B cell (primary cell): ENCODE measurements around the gene TJP3. TPM values are rescaled to one million over a fixed set of nuclear protein-coding genes. Genes with fewer than 3 reads are reported as not detected.

Source experiments
- ATAC-seq: fragments of 200-7000 bp; cut with Tn5 transposase; one replicate; pipeline ENCODE4 v1.10.0; 2021; ENCODE audit warnings: low read depth, mild to moderate bottlenecking, moderate number of reproducible peaks, moderate library complexity
- CTCF ChIA-PET: fragments of 350-600 bp; sonication (Branson Sonifier 250); formaldehyde crosslinking; loops from one replicate; lab custom pipeline; 2021; ENCODE audit warnings: antibody characterized with exemption, inconsistent platforms; lab: Charles Lee
- POLR2A ChIA-PET: fragments of 350-600 bp; sonication (Branson Sonifier 250); formaldehyde crosslinking; loops from one replicate; lab custom pipeline; 2021; ENCODE audit warnings: antibody characterized with exemption; lab: Charles Lee
- DNase-seq: peaks from one replicate; pipeline ENCODE4 v3.0.0; 2013
- H2AFZ ChIP-seq: 2 replicates; pipeline ENCODE4 v1.6.1; 2012; ENCODE audit warnings: mild to moderate bottlenecking, low read depth, low read length; ENCODE audit not compliant: insufficient read depth, poor library complexity, severe bottlenecking
- H3K27ac ChIP-seq, 2 donors: 1 replicate in 1 of 2; 2 replicates in 1 of 2; pipeline ENCODE4 v1.5.1; 2012 to 2013; ENCODE audit warnings: low read length in 2 of 2, mild to moderate bottlenecking in 2 of 2, moderate library complexity in 1 of 2
- H3K27me3 ChIP-seq, 4 experiments: fragments of 200-600 bp in 1 of 4; sonication (generic) in 1 of 4; replicated peaks in 1 of 4; 1 replicate in 2 of 4; 2 replicates in 2 of 4; pipeline versions ENCODE4 v1.6.1 to v1.7.0; 2013 to 2016; ENCODE audit warnings: low read length in 3 of 4, mild to moderate bottlenecking in 2 of 4, mixed read lengths in 1 of 4, moderate library complexity in 1 of 4; ENCODE audit not compliant: insufficient read depth in 4 of 4, control insufficient read depth in 3 of 4; ENCODE audit errors: control extremely low read depth in 1 of 4
- H3K36me3 ChIP-seq, 2 experiments: replicated peaks in 1 of 2; 1 replicate in 1 of 2; 2 replicates in 1 of 2; pipeline versions ENCODE4 v1.6.1 to v1.7.1; 2013; ENCODE audit warnings: low read length in 1 of 2; ENCODE audit not compliant: insufficient read depth in 2 of 2, control insufficient read depth in 1 of 2; ENCODE audit errors: control extremely low read depth in 1 of 2, extremely low read depth in 1 of 2
- H3K4me1 ChIP-seq, 2 donors: fragments of 200-600 bp in 1 of 2; sonication (generic) in 1 of 2; 1 replicate in 1 of 2; 2 replicates in 1 of 2; pipeline versions ENCODE4 v1.5.1 to v1.6.1; 2013 to 2017; ENCODE audit warnings: low read length in 2 of 2; ENCODE audit not compliant: control insufficient read depth in 2 of 2, insufficient read depth in 2 of 2
- H3K4me2 ChIP-seq: replicated peaks from 2 replicates; pipeline ENCODE3; 2012; ENCODE audit warnings: mild to moderate bottlenecking, low read depth, low read length; ENCODE audit not compliant: poor library complexity, severe bottlenecking
- H3K4me3 ChIP-seq, 5 experiments: fragments of 200-600 bp in 1 of 5; sonication (generic) in 1 of 5; 1 replicate in 3 of 5; 2 replicates in 2 of 5; pipeline versions ENCODE4 v1.5.1 to v1.7.0; 2011 to 2016; ENCODE audit warnings: low read length in 4 of 5, mild to moderate bottlenecking in 4 of 5, low read depth in 2 of 5, control low read depth in 1 of 5, moderate library complexity in 1 of 5; ENCODE audit not compliant: insufficient read depth in 1 of 5; ENCODE audit errors: control extremely low read depth in 1 of 5, extremely low read depth in 1 of 5
- H3K79me2 ChIP-seq: fragments of 200-600 bp; sonication (generic); one replicate; pipeline ENCODE4 v1.6.0; 2016; ENCODE audit warnings: low read length; ENCODE audit not compliant: control insufficient read depth, insufficient read depth
- H3K9ac ChIP-seq: fragments of 200-600 bp; sonication (generic); 2 replicates; pipeline ENCODE4 v1.6.1; 2017; ENCODE audit warnings: mild to moderate bottlenecking, low read length, moderate library complexity
- H3K9me3 ChIP-seq, 3 donors: one replicate each; pipeline versions ENCODE4 v1.6.1 to v1.7.1; 2013; ENCODE audit warnings: low read length in 2 of 3; ENCODE audit not compliant: control insufficient read depth in 2 of 3, insufficient read depth in 1 of 3; ENCODE audit errors: control extremely low read depth in 1 of 3
- H4K20me1 ChIP-seq: 2 replicates; pipeline ENCODE4 v1.6.0; 2012; ENCODE audit warnings: mild to moderate bottlenecking, low read length; ENCODE audit not compliant: insufficient read depth, control insufficient read depth, poor library complexity, severe bottlenecking
- H3K27ac Mint-ChIP-seq: one replicate; pipeline ENCODE4 v1.8.0; 2021; ENCODE audit warnings: mixed read lengths
- H3K27me3 Mint-ChIP-seq: one replicate; pipeline ENCODE4 v1.8.0; 2021; ENCODE audit warnings: mixed read lengths
- H3K4me1 Mint-ChIP-seq: one replicate; pipeline ENCODE4 v1.8.0; 2021; ENCODE audit warnings: mixed read lengths
- H3K4me3 Mint-ChIP-seq: one replicate; pipeline ENCODE4 v1.8.0; 2021; ENCODE audit warnings: mixed read lengths
- H3K9me3 Mint-ChIP-seq: one replicate; pipeline ENCODE4 v1.8.0; 2022; ENCODE audit warnings: mixed read lengths; ENCODE audit not compliant: insufficient read depth
- CTCF ChIP-seq: fragments of 200-600 bp; IDR thresholded peaks from one replicate; pipeline ENCODE4 v1.8.0; 2022; ENCODE audit warnings: antibody characterized with exemption, mild to moderate bottlenecking
- EZH2 ChIP-seq: IDR thresholded peaks from 2 replicates; pipeline ENCODE4 v1.6.1; 2012; ENCODE audit warnings: borderline replicate concordance, low read depth, mild to moderate bottlenecking, moderate library complexity, low read length; ENCODE audit not compliant: insufficient read depth, poor library complexity, severe bottlenecking
- WGBS: methylation state at CpG from one replicate; pipeline ENCODE4 v1.1.5; 2013; ENCODE audit warnings: missing lambda C conversion rate; ENCODE audit not compliant: insufficient coverage; 5-methylcytosine and 5-hydroxymethylcytosine counted together
- intact Hi-C: fragments of 100-400 bp; cut with micrococcal nuclease; formaldehyde crosslinking; loops from one replicate; pipeline ENCODE4 v1.10.0; 2022
- polyA plus RNA-seq: library from polyadenylated mRNA; depleted of rRNA; stranded (reverse); fragments of >200 nt; gene quantifications from 2 replicates; pipeline ENCODE4 v1.2.3, GENCODE V29; 2012
- total RNA-seq, 2 donors: library from RNA; stranded (reverse); fragments of 120-200 nt in 1 of 2; gene quantifications; 1 replicate in 1 of 2; 2 replicates in 1 of 2; pipeline versions ENCODE4 v1.2.3 to v1.2.4, GENCODE V29; 2013 to 2022

TJP3 gene
- total and polyA plus RNA-seq, 2 donors (not counting 1 experiment from before 2014, with no cell fraction given), result 2.1 to 2.9 TPM

GRCh38 chr19:3736106-3736724, 28.0 kb downstream of the TJP3 start:
- intact Hi-C loops, result no loop called here
- Mint-ChIP-seq H3K27ac (no peak overlapping the region), H3K27me3 (peaks cover 12% of the 10 kb centered on the region), H3K4me3 (no peak overlapping the region), H3K4me1 (no peaks in the 10 kb centered on the region), H3K9me3 (no peaks in the 10 kb centered on the region)
- WGBS, result 92% methylated on average over 17 of the region's 21 CpGs
- no peaks in the 10 kb centered on the region for H3K79me2 ChIP-seq
- no peak overlapping the region for H2AFZ ChIP-seq
- no peak overlapping the region for H3K4me2 ChIP-seq
- CTCF ChIA-PET, result no interaction called here
- POLR2A ChIA-PET, result no interaction called here
- no peaks in the 10 kb centered on the region for H4K20me1 ChIP-seq
- H3K9me3 ChIP-seq, result no peaks in the 10 kb centered on the region
- DNase-seq (no peak), ATAC-seq (no peak)
- H3K4me1 ChIP-seq, result no peaks in the 10 kb centered on the region
- no peak overlapping the region for H3K27ac ChIP-seq
- H3K27me3 ChIP-seq, result peaks cover 0 to 6% (median 0%) of the 10 kb centered on the region in 4 experiments
- no peak overlapping the region for H3K9ac ChIP-seq
- H3K4me3 ChIP-seq, result no peak overlapping the region
- TF ChIP-seq CTCF, result no peak
- H3K36me3 ChIP-seq, result no peaks in the 10 kb centered on the region

GRCh38 chr19:3737487-3738205, 29.5 kb downstream of the TJP3 start:
- no peaks in the 10 kb centered on the region for H3K36me3 ChIP-seq
- peaks cover 0 to 6% (median 0%) of the 10 kb centered on the region in 4 experiments for H3K27me3 ChIP-seq
- H3K9ac ChIP-seq, result no peak overlapping the region
- H3K9me3 ChIP-seq, result no peaks in the 10 kb centered on the region
- no peak overlapping the region for H3K27ac ChIP-seq
- ATAC-seq (no peak), DNase-seq (no peak)
- H3K4me2 ChIP-seq, result no peak overlapping the region
- intact Hi-C loops, result no loop called here
- POLR2A ChIA-PET, result interaction anchor here (0.5 kb wide), 1 partner anchor 120 kb away, joined by 6 read pairs; no protein-coding TSS in a partner anchor
- CTCF ChIA-PET, result interaction anchor here (0.6 kb wide), 1 partner anchor 465 kb away, joined by 3 read pairs; no protein-coding TSS in a partner anchor
- H4K20me1 ChIP-seq, result no peaks in the 10 kb centered on the region
- H3K27ac Mint-ChIP-seq, result no peak overlapping the region
- no peak overlapping the region for H2AFZ ChIP-seq
- no peak overlapping the region for H3K4me3 ChIP-seq
- H3K4me1 Mint-ChIP-seq, result no peaks in the 10 kb centered on the region
- no peak overlapping the region for H3K4me3 Mint-ChIP-seq
- peaks cover 12% of the 10 kb centered on the region for H3K27me3 Mint-ChIP-seq
- no peak for TF ChIP-seq EZH2
- TF ChIP-seq CTCF, result no peak
- no peaks in the 10 kb centered on the region for H3K4me1 ChIP-seq
- 95% methylated on average over 8 of the region's 10 CpGs for WGBS
- H3K9me3 Mint-ChIP-seq, result no peaks in the 10 kb centered on the region
- no peaks in the 10 kb centered on the region for H3K79me2 ChIP-seq
